ENCODE results near the gene C17orf100.
"Not testable (repeated sequence)": the region's sequence is repeated elsewhere in the genome, so short reads cannot be mapped to it uniquely, and the experiment has no call there.

Gene C17orf100

DNA sequence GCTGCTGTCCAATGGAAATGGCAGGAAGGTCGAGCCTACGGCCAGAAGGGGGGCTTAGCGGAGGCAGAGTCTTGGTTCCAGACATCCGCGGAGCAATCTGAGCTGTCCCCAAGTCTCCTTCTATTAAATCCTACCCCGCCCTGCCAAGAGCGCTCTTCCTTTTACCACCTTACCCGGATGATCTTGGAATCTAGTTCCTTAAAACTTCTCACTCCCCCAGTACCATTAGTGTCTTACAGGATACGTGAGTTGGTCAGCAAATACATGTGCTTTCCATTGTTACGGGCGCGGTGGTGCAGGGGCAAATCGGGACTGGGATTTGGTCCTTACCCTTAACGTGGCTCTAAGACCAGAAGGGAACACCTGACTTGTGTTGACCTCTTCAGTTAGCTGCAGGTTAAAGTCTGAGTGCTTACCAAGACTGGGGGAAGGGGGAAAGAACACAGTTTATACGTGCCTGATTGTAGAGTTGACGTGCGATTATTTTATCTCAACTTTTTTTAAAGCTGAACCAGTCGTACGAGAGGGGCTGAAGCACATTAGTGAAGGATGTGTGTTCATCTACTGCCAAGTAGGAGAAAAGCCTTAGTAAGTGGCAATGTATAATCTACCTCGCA is 10.2 kb upstream of the C17orf100 start:
- peak; percentile 16 for DNase-seq (ENCODE audit: low spot score)

DNA sequence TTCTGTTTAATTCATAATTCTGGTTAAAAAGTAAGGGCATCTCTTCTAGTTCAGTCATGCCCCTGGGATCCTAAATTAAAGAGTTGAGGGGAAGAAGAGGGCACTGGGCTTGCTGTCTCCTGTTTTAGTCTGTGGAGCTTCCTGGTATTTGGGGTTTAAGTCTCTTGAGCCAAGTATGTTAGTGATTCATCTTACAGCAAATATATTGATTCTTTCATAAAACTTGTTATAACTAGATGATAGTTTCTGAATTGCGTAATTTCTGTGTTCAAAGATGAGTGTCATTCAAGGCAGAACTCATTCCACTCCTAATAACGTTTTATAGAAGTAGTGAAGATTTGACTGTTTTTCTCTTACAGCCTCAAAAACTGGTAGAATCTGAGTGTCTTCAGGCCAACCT is 9.0 kb upstream of the C17orf100 start:
- DNase-seq (ENCODE audit: low spot score): peak; percentile 67

DNA sequence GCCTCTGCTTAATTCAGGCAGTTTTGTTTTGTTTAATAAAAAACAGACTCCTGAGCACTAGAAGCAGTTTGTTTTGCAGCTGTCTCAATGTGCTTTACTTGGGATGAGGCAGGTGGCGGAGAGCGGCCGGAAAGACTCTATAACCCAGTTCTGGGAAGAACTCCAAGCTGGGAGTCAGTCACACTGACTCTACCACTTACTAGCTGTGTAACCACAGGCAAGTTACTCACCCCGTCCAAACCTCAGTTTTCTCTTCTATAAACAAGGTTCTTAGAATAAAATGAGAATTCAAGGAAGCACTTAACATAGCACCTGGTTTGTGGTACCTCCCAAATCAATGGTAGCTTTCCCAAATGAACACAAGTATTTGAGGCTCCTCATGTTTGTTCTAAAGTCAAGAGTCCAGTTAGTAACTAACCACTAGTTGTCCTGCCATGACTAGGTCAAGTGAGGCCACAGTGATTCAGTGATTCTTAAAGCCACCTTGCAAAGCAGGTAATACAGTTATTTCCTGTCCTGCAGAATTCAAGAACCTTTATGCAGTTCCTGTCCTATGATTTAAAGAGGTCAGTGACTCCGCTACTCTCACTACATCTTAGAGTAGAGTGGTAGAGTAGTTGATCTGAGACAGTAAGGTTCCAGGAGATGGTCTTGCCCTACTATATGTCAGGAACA is 8.0 kb upstream of the C17orf100 start:
- DNase-seq (ENCODE audit: low spot score): peak; percentile 58

DNA sequence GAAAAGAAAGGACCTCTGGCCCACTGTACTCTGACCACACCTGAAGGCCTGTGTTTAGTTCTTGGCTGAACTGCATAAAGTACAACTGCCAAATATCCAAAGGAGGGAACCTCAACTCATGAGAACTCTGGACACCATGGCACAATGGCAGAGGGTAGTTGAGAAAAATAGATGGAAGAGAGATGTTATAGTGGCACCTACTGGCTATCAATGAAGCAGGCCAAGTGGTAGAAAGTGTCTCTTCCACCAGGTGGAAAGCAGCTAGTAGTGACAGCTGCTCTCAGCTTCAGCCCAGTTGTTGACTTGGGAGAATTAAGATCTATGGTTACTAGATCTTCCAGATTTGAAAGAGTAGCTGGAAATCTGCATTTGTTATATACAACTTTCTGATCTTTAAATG is 3.4 kb upstream of the C17orf100 start:
- peak; percentile 44 for DNase-seq (ENCODE audit: low spot score)

DNA sequence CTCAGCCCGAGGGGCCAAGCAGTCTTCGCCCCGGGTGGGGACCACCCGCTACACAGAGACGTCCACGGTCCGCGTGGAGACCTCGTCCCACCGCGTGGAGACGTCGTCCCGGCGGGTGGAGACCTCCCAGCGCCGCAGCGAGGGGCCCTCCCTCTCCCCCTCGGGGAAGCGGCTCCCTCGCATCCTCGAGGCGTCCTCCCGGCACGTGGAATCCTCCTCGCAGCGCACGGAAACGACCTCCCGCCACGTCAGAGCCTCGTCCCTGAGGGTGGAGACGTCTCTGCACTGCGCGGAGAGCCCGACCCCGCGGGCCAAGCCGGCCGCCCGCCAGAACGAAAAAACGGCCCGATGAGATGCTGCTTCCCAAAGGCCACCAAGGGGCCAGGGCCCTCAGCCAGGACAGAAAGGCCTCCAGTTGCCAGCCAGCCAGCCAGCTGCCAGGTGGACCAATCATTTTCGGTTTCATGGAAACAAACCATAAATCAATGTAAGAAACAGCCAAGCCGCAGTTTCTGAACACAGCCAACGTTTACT is 424 bp downstream of the C17orf100 start:
- DNase-seq (ENCODE audit: low spot score): peak; percentile 22

DNA sequence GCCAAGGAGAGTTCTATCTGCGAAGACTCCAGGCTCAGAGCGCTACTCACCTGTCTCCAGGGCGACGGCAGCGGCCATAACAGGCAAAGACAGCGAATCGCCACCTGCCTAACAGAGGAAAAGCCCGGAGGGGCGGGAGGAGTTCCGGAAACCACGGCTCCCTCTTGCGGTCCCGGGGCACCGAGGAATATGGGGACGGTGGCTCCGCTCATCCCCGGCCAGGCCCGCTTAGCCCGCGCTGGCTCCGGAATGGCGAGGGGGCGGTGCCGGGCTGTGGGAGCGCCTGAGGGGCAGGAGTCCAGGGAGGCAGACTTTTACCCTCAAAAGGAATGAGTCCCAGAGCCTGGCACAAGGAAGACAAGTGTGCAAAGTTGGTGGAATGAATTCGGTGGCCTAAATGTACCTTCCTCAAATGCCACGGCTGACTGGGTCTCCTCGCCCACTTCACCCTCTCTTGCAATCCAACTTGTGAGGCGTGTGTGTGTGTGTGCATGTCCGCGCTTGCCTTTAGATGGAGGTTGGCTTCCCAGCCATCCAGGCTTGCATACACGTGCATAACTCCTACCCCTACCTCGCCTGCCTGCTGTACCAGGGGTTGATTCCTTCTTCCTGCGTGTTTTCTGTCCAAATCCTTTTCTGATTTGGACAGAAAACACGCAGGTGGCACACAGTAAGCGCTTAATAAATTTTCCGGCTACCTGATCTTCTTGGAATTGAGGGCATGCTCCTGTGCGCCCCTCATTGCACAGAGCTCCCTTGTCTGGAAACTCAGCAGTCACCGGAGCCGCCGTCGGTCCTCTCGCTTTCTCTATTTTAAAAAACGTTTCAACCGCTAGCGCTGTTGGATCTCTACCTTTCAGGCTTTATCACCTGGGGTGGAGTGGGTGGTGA is 3.5 kb downstream of the C17orf100 start:
- DNase-seq (ENCODE audit: low spot score): no peak

DNA sequence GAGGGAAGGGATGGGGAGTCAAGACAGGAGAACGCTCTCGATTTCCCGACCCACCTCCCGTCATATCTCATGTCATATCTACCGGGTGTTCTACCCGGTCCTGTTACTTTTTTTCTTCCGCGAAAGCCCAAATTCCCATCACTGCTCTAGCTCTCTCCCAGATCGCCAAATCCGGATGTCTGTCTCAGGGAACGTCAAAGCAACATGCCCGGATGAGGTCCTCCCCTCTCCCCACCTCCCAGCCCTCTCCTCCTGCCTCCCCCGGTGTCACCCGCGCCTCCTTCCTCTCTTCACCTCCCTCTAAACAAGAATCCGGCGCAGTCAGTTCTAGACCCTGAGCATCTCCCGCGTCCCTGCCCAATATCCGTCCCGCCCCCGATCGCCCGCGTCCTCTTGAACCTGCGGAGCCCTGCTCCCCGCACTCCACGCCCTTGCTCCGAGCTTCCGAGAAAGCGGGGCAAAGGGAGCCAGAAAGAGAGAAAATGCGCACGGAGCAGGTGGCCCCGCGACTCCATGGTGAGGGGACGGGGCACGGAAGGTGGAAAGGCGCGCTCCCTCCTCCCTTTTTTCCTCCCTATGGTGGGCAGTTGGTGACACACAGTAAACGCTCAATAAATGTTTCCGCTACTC is 4.3 kb downstream of the C17orf100 start:
- DNase-seq (ENCODE audit: low spot score): not testable (repeated sequence)

DNA sequence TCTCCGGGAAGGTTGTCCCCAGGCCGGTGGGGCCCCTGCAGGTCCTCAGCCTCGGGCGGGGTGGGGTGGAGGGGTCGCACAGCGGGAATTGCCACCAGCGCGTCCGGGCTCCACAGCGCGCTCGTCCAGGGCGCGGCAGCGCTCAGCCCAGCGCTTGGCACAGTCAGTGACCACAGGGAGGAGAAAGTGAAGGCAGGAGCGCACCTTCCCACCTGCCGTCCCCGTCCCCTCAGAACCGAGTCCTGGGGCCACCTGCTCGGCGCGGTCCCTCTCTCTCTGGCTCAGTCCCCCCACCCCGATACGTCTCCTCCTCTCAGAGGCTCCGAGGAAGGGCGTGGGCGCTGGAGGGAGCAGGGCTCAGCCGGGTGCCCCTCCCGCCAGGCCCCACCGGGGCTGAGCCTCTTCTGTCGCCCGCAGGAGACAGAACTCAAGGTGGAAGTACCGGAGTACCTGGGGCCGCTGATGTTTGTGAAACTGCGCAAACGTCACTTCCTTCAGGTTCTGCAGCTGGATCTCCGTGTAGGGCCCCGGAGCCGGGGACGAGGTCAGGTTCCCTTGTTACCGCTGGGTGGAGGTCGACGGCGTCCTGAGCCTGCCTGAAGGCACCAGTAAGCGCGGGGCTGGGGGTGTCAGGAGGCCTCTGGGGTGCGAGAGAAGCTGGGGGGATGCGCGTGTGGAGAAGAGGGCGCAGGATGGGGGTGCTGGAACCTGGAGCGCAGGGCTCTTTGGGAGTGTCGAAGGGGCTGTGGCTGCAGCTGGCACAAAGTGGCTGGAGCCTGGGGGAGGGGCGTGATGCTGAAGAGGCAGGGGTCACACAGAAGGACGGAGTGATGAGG is 5.5 kb downstream of the C17orf100 start:
- DNase-seq (ENCODE audit: low spot score): peak; percentile 38

DNA sequence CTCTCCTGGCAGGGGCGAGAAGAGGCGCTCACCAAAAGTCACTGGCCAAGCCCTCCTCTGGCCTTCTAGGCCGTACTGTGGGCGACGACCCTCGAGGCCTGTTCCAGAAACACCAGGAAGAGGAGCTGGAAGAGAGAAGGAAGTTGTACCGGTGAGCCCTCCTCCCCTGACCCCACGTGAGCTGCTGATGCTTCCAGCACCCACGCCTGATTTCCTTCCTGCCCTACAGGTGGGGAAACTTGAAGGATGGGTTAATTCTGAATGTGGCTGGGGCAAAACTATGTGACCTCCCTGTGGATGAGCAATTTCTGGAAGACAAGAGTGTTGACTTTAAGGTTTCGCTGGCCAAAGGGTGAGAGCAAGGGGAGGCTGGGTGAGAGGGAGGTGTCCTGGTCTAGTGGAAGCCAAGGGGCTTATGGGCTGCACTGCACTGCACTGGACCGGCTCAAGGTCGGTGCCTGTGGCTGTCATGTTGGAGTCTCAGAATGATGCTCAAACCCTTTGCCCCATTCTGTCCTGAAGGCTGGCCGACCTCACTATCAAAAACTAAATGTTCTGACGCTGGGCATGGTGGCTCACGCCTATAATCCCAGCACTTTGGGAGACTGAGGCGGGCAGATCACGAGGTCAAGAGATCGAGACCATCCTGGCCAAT is 6.2 kb downstream of the C17orf100 start:
- no peak for DNase-seq (ENCODE audit: low spot score)

DNA sequence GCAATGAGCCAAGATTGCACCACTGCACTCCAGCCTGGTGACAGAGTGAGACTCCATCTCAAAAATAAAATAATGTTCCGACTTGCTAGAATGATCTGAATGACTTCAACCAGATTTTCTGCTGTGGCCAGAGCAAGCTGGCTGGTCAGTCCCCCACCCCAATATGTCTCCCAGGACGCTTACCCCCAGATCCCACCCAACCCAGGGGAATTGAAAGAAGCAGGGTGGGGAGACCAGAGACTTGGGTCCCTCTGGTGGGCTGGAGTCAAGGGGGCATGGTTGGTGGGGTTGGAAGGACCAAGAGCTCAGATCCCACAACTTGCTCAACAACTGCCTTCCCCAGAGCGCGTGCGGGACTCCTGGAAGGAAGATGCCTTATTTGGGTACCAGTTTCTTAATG is 6.8 kb downstream of the C17orf100 start:
- DNase-seq (ENCODE audit: low spot score): not testable (repeated sequence)

DNA sequence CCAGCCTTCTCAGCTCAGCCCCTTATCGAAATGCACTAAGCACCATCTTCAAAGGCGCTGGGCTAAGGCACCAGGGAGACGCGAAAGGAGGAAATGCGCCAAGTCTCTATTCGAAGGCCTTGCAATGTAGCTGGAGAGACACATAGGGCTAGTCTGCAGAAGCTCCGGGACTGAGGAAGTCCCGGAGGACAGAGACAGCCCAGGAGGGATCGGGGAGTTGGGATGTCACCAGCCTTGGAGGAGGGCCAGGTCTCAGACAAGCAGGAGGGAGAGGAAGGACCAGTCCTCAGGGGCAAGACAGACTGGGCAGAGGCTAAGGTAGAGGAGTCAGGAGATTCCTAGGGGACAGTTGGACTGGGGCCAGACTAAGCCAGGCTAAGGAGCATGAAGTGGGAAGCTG is 8.5 kb downstream of the C17orf100 start:
- DNase-seq (ENCODE audit: low spot score): no peak

DNA sequence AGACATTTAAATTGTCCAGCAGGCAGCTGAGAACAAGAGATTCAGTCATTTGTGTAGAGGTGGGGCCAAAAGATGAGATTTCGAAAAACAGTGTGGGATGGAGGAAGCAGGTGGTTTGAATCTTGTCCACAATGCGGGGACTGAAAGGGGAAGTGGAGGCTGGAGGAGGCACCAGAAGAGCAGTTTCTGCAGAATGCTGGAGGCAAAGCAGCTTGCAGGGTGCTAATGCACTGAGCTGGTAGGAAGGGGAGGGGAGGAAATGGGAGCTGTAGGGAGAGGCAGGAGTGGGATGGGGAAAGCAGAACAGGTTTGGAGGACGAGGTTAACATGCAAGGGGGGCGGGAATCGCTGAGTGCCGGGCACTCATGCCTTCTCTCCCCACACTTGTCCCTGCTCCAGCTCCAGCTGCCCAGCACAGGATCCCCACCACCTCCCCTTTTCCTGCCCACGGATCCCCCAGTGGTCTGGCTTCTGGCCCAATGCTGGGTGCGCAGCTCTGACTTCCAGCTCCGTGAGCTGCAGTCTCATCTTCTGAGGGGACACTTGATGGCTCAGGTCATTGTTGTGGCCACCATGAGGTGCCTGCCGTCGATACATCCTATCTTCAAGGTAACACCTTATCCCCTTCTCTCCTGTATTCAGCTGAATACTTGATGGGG is 9.4 kb downstream of the C17orf100 start:
- DNase-seq (ENCODE audit: low spot score): peak; percentile 53

DNA sequence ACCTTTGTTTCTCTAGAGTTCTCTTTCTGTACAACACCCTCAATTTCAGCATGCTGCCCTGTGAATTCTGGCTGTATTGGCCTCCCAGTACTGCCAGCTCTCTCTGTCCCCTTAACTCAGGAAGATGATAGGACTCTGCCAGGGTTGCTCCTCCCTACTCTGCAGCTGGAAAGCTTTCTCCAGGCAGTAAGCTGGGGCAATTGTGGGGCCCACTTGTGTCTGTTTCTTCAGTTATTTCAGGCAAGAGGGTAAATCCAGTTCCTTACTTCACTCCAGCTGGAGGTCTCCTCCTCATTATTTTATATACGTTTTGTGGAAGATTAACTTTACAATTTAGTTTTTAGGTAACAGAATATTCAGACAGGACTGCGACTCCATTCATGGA is 9.9 kb downstream of the C17orf100 start:
- no peak for DNase-seq (ENCODE audit: low spot score)

DNA sequence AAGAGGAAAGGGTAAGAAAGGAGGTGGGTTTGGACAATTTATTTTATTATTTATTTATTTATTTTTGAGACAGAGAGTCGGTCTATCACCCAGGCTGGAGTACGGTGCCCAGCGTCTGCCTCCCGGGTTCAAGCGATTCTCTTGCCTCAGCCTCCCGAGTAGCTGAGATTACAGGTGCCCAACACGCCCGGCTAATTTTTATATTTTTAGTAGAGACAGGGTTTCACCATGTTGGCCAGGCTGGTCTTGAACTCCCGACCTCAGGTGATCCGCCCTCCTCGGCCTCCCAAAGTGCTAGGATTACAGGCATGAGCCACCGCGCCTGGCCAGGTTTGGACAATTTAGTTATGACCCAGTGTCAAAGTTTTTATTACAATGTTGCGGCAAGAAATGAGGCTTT is 11.6 kb downstream of the C17orf100 start:
- DNase-seq (ENCODE audit: low spot score): not testable (repeated sequence)

DNA sequence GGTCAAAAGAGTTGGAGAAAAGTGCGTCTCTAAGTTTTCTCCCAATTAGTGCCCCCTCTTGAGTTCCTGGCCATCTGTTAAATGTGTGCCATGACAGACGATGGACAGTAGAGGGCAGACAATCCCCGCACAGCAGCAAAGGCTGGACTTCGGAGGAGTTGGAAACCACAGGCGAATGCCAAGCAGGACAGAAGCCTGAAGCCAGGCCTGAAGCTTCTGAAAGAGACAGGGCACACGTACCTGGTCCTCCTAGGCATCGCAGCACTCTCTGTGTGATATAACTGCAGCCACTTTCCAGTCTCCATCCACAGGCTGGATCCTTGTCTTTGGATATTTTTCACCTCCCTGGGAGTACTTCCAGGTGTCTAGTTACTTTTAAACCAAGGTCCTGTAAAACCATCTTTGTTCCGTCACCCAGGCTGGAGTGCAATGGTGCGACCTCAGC is 14.5 kb downstream of the C17orf100 start:
- DNase-seq (ENCODE audit: low spot score): peak; percentile 55

DNA sequence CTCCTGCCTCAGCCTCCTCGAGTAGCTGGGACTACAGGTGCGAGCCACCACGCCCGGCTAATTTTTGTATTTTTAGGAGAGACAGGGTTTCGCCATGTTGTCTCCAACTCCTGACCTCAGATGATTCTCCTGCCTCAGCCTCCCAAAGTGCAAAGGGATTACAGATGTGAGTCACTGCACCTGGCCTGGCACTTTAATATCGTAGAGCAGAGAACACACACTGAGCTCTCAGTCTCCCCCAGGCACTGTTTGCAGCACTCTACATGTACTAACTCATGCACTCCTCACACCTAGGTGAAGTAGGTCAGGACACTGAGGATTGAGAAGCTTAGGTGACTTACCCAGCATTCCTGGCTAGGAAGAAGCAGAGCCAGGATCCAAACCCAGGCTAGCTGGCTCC is 15.0 kb downstream of the C17orf100 start:
- no peak for DNase-seq (ENCODE audit: low spot score)

DNA sequence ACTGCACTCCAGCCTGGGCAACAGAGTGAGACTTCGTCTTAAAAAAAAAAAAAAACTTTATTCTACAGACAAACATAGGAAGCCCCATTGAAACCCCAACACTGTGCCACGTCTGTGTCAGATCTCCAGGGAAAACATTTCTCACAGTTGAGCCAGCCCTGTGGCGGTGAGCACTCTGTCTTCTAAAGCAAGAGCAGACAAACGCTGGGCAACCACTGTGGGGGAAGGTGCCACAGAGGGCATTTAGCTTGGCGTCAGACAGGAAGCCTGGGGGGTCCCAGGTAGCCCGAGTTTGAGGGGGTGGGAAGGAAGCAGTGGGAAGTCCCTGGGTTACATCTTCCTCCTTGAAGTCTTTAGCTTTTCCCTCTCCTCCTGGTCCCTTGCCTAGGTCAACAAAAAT is 16.0 kb downstream of the C17orf100 start:
- no peak for DNase-seq (ENCODE audit: low spot score)

DNA sequence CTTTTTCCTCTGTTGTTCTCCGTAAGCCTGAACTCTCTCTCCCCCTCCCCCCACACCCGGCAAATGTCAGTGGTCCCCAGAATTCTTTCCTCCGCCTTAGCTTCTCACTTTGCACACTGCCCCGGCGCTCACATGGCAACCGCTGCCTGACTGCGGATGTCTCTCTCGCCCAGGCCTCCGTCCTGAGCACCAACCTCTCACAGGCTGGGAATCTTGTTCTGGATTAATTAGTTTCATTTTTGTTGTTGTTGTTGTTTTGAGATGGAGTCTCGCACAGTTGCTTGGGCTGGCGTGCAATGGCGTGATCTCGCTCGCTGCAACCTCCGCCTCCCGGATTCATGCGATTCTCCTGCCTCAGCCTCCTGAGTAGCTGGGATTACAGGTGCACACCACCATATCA is 16.7 kb downstream of the C17orf100 start:
- DNase-seq (ENCODE audit: low spot score): no peak

DNA sequence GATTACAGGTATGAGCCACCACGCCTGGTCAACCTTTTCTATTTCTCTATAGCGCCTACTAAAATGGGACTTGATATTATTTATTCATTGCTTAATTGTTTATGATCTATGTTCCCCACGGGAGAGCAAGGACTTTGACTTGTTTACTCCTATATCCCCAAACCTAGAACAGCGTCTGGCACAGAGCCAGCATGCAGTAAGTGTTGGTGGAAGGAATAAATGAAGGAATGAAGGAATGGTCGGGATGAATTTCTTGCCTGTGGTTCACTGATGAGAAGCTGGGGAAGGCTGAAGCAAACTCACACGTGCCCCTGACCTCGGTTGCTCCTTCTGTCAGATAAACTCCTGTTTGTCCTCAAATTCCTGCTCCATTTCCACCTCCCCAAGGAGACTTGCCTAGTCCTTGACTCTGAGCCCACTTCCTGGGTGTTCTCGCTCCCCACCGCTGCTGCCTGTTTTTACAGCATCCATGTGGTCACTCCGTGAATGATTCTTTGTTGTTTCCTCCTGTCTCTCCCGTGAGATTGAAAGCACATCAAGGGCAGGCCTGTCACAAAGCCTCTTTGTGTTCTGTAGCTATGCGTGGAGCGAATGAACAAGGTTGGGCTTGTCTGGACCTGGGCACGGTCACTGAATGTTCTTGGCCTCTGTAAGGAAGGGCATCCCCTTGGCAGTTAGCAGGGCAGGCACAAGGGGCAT is 17.3 kb downstream of the C17orf100 start:
- no peak for DNase-seq (ENCODE audit: low spot score)
